Measurements from ENCODE around the gene COL18A1.
"Not testable (repeated sequence)": the region's sequence is repeated elsewhere in the genome, so short reads cannot be mapped to it uniquely, and the experiment has no call there.

COL18A1 gene

DNA sequence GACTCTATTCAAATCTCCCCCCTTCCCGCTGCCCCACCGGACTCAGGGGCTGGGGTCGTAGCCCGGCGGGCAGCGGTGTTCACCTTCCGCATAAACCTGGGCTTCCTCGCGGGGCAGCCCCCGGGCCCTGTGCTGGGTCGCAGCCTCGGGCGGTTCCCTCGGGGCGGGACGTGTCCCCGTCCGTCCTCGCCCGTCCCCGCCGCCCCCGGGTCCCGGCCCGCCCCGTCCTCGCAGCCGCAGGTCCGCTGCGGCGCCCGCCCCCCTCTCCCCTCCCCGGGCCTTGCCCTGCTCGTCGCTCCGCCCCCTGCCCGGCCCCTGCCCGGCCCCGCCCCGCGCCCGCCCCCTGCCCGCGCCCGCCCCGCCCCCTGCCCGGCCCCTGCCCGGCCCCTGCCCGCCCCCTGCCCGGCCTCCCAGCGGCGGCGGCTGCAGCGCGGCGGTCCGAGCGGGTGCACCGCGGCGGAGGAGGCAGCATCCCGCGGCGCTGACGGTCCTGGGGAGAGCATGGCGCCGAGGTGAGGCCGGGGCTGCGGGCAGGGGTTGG lies at the start of gene COL18A1:
Gene COL18A1, plus strand, starts transcription at position 436 of the 541 bp plus-strand sequence. Its CDS starts 66 bp downstream, at position 502.
- no peak for FAIRE-seq
- peak; percentile 84 for TF ChIP-seq POLR2A (IDR thresholded peaks at IDR 0.05; ENCODE audit: low read depth, low read length)
- peak; percentile 90 for DNase-seq (ENCODE audit: insufficient read length, low spot score)

DNA sequence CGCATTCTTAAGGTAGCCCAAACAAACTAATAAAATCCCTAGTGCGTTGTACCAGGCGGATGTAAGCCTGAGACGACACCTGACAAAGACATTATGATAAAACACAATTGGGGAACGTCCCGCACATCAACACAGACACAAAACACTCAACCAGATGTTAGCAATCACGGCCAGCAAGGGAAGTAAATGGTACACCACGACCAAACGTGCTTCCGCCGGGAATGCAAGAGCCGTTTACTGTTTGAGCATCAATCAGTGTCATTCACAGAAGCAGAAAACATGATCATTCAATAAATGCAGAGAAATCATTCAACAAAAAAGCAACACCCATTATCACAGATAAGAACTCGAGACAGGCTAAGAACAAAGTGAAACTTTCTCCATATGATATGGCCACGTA lies 49.4 kb upstream of the COL18A1 start:
- TF ChIP-seq POLR2A (IDR thresholded peaks at IDR 0.05; ENCODE audit: low read depth, low read length) = no peak
- DNase-seq (ENCODE audit: insufficient read length, low spot score) = no peak
- FAIRE-seq = no peak

DNA sequence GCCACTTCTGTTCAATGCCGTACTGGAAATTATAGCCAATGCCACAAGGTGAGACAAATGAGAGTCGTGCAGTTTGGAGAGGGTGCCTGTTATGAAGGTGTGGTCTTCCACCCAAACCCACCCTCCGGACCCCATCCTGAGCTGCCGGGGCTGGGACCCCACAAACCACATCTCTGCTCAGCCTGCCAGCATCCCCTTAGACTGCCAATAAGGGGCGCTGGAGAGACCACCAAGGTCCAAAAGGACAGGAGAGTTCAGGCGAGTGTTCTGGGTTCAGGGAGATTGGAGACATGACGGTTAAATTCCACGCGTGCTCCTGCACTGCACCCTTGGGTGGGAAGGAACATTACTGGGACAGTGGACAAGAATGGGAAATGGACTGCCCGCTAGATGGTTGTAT lies 48.7 kb upstream of the COL18A1 start:
- DNase-seq (ENCODE audit: insufficient read length, low spot score) (no peak), FAIRE-seq (no peak)
- TF ChIP-seq POLR2A (IDR thresholded peaks at IDR 0.05; ENCODE audit: low read depth, low read length) = no peak

DNA sequence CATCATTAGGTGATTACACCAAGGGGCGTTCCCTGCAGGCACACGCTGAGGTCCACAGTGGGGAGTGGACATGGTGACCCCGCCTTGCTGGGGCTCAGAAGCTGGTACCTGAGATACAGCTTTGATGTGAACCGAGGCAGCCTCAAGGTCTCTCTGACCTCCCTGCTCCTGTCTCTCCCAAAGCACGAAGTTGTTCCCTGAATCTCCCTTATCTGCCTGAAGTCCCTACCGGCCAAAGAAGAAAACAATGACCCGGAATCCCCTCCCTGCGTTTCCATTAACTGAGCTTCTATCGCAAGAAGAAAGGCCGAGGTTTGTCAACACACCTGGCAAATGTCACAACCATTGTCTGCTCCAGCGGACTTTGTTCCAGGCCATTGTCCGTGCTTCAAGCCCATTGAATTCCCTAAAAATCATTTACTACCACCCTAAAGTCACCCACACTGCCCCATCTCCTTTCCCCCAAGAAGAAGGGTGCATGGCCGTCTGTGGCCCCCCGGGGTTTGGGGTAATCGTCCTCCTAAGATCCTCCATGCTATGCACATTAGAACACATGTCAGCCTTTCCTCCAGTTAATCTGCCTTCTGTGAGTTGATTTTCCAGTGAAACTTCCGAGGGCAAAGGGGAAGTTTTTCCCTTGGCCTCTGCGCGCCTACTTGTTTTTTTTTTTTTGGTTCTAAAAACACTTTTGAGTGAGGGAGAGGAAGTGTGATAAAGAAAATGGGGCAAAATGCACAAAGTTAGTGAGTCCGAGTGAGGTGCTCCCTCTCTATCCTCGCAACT lies 48.1 kb upstream of the COL18A1 start:
- no peak for DNase-seq (ENCODE audit: insufficient read length, low spot score)
- TF ChIP-seq POLR2A (IDR thresholded peaks at IDR 0.05; ENCODE audit: low read depth, low read length) = no peak
- FAIRE-seq = no peak

DNA sequence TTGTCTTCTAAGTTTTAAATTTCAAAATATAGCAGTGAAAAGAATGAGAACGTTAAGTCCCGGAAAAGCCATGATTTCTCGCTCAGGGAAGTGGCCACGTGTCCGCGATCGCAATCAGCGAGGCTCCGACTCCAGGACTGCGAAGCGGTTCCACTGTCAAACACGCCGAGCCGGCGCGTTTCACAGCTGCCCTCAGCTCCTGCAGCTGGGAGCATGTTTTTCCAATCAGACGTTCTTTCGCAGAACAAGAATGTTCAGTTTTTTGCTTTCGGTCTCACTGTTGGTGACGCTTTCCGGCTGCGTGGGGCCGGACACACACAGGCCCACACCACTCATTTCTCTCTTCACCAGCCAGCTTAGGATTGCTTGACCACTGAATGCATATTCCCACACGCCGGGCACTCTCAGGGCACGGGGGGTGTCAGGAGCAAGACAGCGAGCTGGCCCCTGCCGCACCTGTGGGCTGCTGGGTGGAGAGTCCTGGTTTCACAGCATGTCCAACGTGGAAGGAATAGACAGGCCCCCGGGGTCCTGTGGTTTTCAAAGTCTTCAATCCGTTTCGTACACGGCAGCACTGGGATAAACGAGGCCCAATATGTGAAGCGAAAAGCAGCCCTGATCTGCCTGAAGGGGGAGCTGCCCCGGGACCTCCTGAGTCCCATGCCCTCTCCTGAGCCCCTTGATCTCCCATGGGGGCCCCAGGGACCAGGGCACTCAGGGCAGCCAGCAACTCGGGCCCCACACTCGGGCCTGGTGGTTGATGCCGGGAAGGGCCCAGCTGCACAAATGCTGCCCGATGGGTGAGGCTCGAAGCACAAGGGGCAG lies 47.3 kb upstream of the COL18A1 start:
- TF ChIP-seq POLR2A (IDR thresholded peaks at IDR 0.05; ENCODE audit: low read depth, low read length) = no peak
- no peak for FAIRE-seq
- no peak for DNase-seq (ENCODE audit: insufficient read length, low spot score)

DNA sequence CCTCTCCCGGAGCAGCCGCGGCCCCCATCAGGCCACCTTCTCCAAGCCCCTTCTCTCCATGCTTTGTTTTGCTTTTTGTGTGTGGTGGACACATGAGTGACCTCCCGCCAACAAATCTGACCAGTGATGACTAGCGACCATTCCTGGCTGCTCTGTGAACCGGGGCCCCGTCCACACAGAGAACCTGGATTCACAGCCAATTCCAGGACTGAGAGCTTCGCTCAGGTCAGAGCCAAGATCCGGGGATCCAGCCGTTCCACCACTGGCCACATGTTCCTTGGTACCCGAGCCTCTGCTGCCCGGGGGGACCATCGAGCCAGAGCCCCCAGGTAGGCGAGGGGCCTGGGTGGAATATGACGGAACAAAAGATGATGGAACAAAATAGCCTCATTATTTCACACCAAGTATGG lies 46.7 kb upstream of the COL18A1 start:
- TF ChIP-seq POLR2A (IDR thresholded peaks at IDR 0.05; ENCODE audit: low read depth, low read length) = no peak; the same call in 1 of the 2 replicates
- FAIRE-seq (no peak), DNase-seq (ENCODE audit: insufficient read length, low spot score) (no peak)

DNA sequence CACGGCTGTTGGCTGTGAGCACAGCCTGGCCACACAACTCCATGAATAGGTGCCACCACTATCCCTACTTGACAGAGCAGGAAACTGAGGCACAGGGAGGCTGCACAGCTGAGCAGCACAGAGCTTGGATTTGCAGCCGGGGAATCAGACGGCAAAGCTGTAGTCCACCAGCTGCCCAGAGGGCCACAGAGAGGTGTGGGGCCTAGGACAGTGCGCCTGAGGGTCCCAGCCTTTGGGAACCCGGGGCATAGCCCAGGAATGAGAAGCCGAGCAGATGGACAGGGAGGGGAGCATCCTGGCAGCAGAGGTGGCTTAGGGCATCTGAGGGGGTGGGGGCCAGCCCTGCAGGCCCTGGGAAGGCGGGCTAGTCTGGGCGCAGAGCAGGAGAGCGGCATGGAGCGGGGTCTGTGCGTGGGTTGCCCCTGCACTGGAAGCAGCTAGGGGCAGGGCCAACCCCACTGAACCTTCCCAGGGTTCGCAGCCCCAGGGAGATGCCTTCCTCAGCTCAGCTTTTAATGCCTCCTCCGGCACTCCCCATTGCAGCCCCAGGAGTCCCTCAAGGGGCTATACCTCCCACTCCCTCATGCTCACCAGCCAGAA lies 46.2 kb upstream of the COL18A1 start:
- FAIRE-seq (no peak), DNase-seq (ENCODE audit: insufficient read length, low spot score) (no peak)
- TF ChIP-seq POLR2A (IDR thresholded peaks at IDR 0.05; ENCODE audit: low read depth, low read length) = no peak

DNA sequence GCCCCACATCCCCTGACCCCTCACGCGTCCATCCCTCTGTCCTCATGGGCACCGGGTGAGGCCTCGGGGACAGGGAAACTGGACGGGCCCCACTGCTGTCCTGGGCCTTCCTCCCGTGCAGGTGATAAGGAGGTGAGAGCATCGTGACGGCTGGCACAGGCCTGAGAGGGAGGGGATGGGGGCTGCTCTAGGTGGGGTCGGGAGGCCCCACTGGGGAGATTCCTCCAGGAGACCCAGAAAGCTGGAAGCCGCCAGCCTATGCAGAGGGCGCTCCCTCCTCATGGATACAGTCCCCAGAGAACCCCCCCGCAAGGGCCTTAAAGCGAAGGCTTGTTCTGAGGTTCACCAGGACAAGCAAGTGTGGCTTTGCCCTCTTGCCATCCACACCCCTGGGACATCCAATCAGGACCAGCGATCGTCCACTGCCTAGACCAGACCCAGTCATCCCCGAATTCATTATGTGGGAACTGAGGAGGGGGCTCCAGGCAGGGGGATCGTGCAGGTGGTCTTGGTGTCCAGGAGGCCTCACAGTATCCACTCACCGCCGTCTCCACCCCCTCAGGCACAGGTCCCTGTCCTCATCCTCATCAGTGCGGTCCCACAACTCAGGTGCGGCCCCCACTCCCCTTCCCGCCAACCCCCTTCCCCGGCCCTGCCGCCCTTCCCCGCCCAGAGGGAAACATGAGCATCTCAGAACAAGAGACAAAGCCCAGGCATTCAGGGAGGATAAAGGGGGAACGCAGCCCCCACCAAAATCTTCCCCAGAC lies 45.3 kb upstream of the COL18A1 start:
- DNase-seq (ENCODE audit: insufficient read length, low spot score) (no peak), FAIRE-seq (no peak)
- no peak for TF ChIP-seq POLR2A (IDR thresholded peaks at IDR 0.05; ENCODE audit: low read depth, low read length)

DNA sequence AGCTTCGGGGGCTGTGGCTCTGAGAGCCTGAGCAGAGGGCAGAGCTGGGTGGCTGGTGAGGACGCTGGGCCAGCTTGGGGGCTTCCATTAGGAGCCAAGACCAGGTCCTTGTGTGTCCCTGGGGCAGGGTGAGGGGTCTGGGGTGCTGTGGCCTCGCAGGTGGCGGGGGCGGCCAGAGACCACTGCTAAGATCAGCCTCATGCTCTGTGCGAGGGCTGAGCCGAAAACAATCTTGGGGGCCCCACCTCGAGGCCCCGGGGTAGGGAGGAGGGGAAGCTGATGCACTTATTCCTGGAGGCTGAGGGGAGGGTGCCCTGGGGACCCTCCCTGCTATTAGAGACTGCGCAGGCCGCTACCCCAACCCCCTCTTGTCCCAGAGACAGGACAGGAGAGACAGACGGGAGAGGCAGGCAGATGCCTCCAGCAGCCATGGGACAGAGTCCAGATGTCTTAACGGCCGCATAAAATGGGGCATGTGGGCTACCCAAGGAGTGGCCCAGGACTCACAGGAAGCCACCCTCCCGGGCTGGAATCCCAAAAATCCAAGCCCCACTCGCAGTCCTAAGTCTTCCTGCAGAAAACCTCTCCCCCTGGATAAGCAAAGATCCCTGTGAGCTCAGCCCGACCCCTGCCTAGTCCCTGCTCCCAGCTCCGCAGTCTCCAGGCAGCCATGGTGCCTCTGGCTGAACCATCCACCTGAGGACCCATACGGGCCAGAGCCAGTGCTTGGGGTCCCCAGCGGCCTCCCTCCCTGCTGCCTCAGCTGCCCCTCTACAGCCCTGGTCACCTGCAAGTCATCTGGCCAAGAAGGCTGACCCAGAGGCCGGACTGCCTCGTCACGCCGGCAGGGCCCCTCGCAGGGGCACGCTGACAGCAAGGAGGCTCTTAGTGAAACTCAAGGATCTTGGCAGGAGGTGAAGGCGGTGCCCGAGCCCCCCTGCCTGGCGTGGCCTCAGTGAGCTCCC lies 43.6 kb upstream of the COL18A1 start:
- no peak for TF ChIP-seq POLR2A (IDR thresholded peaks at IDR 0.05; ENCODE audit: low read depth, low read length)
- no peak for DNase-seq (ENCODE audit: insufficient read length, low spot score)
- FAIRE-seq = no peak

DNA sequence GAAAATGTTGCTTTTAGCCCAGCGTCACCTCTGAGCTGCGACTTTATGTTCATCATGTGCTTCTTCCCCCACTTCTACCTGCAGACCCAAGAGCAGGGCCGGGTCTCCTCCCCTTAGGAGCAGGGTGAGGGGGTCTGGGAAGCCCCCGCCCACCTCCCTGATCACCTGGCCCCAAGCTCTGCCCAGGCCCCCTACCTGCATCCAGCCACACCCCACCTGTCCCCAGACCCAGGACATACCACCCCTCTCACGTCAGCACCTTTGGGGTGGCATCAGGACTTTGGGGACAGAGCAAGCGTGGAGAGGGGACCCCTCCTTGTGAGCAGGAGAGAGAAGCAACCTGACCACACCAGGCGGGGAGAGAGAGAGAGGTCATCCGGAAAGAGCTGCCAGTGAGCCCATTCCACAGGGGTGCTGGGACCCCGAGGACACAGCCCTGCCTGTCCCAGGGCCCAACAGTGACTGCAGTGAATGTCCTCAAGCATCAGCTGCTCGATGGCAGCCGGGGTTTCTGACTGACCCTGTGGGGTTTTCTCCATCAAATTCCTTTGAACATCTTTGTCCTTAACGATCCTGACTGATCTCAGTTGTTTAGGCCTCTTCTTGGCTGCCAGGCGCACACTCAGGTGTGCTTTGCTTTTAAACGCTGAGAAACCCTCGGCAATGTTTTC lies 42.8 kb upstream of the COL18A1 start:
- FAIRE-seq (no peak), DNase-seq (ENCODE audit: insufficient read length, low spot score) (no peak)
- TF ChIP-seq POLR2A (IDR thresholded peaks at IDR 0.05; ENCODE audit: low read depth, low read length) = no peak

DNA sequence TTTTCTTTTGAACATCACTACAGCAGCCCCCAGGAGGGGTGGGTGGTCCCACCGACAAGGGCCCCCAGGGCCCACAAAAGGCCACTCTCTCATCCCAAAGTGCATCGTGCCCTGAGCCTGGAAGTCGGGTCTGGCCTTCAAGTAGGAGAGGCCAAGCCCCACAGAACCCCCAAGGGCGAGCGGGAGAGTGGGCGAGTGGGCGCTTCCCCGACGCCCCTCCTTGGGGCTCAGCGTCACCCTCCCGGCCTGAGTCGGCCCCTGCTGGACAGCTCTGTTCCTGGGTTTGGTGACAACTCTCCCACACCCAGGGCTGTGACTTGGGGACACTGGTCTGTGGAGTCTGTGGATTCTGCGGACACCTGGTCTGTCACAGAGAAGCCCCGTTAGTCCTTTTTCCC lies 42.2 kb upstream of the COL18A1 start:
- no peak for TF ChIP-seq POLR2A (IDR thresholded peaks at IDR 0.05; ENCODE audit: low read depth, low read length)
- FAIRE-seq (no peak), DNase-seq (ENCODE audit: insufficient read length, low spot score) (no peak)

DNA sequence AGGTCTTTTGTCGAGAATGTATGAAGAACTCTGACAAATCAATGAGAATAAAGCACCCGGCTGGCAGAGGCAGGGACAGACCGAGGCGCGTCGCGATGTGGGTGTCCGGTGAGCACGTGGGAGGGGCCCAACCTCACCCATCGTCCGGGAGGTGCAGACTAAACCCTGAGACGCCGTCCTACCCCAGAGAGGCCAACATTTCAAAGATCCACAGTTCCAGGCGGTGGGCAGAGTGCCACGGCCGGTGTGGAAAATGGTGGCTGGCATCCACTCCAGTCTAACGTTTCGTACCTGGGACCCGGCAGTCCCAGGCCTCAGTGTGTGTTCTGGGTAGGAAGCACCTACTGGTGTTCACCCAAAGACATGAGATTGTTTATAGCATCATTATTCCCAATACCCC lies 41.7 kb upstream of the COL18A1 start:
- not testable (repeated sequence) for DNase-seq (ENCODE audit: insufficient read length, low spot score); FAIRE-seq
